GM19240 (cell line): Measurements from ENCODE around the gene HOXB5.

ENCODE experiments used
- DNase-seq: peaks from one replicate; pipeline ENCODE4 v3.0.0; 2011; ENCODE audit warnings: low spot score; ENCODE audit not compliant: insufficient read length

Gene HOXB5

GRCh38 chr17:48561884-48562810 is 31.4 kb downstream of the HOXB5 start:
- DNase-seq: no peak

GRCh38 chr17:48559840-48560817 is 33.5 kb downstream of the HOXB5 start:
- DNase-seq: no peak

GRCh38 chr17:48559122-48559839 is 34.3 kb downstream of the HOXB5 start:
- no peak for DNase-seq

- DNase-seq: no peak
These were observed 34.8 kb downstream of the HOXB5 start for GRCh38 chr17:48558831-48559121.

- no peak for DNase-seq
These were observed 35.3 kb downstream of the HOXB5 start for GRCh38 chr17:48558057-48558830.

GRCh38 chr17:48556576-48557401 is 36.8 kb downstream of the HOXB5 start:
- DNase-seq: no peak

GRCh38 chr17:48556229-48556575 is 37.4 kb downstream of the HOXB5 start:
- no peak for DNase-seq

GRCh38 chr17:48555258-48556228 is 38.0 kb downstream of the HOXB5 start:
- no peak for DNase-seq

GRCh38 chr17:48554412-48555257 is 38.9 kb downstream of the HOXB5 start:
- no peak for DNase-seq

- DNase-seq: no peak
These were observed 39.8 kb downstream of the HOXB5 start for GRCh38 chr17:48553826-48554225.

- no peak for DNase-seq
These were observed 40.4 kb downstream of the HOXB5 start for GRCh38 chr17:48553190-48553547.

GRCh38 chr17:48552466-48553189 is 41.0 kb downstream of the HOXB5 start:
- no peak for DNase-seq

GRCh38 chr17:48551596-48552465 is 41.7 kb downstream of the HOXB5 start:
- DNase-seq: no peak

- DNase-seq: no peak
These were observed 42.4 kb downstream of the HOXB5 start for GRCh38 chr17:48551214-48551555.

- no peak for DNase-seq
These were observed 42.9 kb downstream of the HOXB5 start for GRCh38 chr17:48550502-48551213.
